Left cardiac atrium (tissue), 4 donors: ENCODE results near the gene HMGB1. TPM values are rescaled to one million over a fixed set of nuclear protein-coding genes. Genes with fewer than 3 reads are reported as not detected.

Source experiments
- ATAC-seq, 2 donors: fragments of 200-7000 bp; cut with Tn5 transposase; one replicate each; pipeline ENCODE4 v1.9.1; 2020; ENCODE audit warnings: mild to moderate bottlenecking in 2 of 2, moderate library complexity in 2 of 2
- DNase-seq: peaks from one replicate; pipeline ENCODE4 v3.0.0-alpha.2; 2020
- intact Hi-C, 2 donors: fragments of 100-400 bp; cut with DNase I; formaldehyde crosslinking; loops; one replicate each; pipeline versions ENCODE4 v1.14.1 to v1.15.1; 2022 to 2023
- total RNA-seq, 2 donors: library from RNA; stranded (reverse); fragmentation: NEBNext Ultra II Directional; extraction: Animal tissue kit (Norgen Biotek cat#: 25700); gene quantifications; one replicate each; pipeline ENCODE4 v1.2.1, GENCODE V29; 2021
- donor health status: DM: no; HTN: yes; CAD: no.
- donor health status: DM: no; HTN: yes; CAD: no; lungs with severe emphysema.
- donor health status: DM: yes; HTN: yes; CAD: no.
- donor health status: Dilated cardiomyopathy.

HMGB1 gene
- total RNA-seq, 2 donors from 2014 or later = 168 to 184 TPM

- no peak for DNase-seq
- intact Hi-C loops = no loop called here
- ATAC-seq = no peak
Measured at GRCh38 chr13:30412346-30412745, 53.4 kb downstream of the HMGB1 start.

GRCh38 chr13:30410705-30411125 is 55.0 kb downstream of the HMGB1 start:
- intact Hi-C loops = no loop called here
- DNase-seq (no peak), ATAC-seq (no peak)

GRCh38 chr13:30409886-30410704 is 55.6 kb downstream of the HMGB1 start:
- DNase-seq (no peak), ATAC-seq (peak; percentile 21 to 72)
- intact Hi-C loops = loop anchor here in 1 of 2 donors (5.0 kb wide), 1 partner anchor 52 kb away; no protein-coding TSS in a partner anchor

- peak; percentile 95 for DNase-seq
- ATAC-seq = peak; percentile 93 to 96
- intact Hi-C loops = loop anchor here in 1 of 2 donors (5.0 kb wide), 1 partner anchor 54 kb away; no protein-coding TSS in a partner anchor
Measured at GRCh38 chr13:30408319-30409101, 57.2 kb downstream of the HMGB1 start.

GRCh38 chr13:30406779-30407416 is 58.8 kb downstream of the HMGB1 start:
- intact Hi-C loops = loop anchor here in 1 of 2 donors (5.0 kb wide), 1 partner anchor 55 kb away; no protein-coding TSS in a partner anchor
- no peak for DNase-seq
- ATAC-seq = no peak

Other genes starting within 250 kb of the HMGB1 start
- 10 to 100 TPM; 41.9 to 42.1 TPM for gene KATNAL1, start 158.4 kb downstream of the HMGB1 start, total RNA-seq
- gene UBE2L5, start 43.4 kb downstream of the HMGB1 start, total RNA-seq = not detected
- gene USPL1, start 152.0 kb upstream of the HMGB1 start, total RNA-seq = 10 to 100 TPM in 1 of 2 donors, 1 to 10 TPM in 1; 8.5 to 12.7 TPM